ENCODE data around the gene WFS1. TPM values are rescaled to one million over a fixed set of nuclear protein-coding genes. Genes with fewer than 3 reads are reported as not detected.

Gene WFS1
- total RNA-seq, 1 donor from 2014 or later, result 91.8 TPM

DNA sequence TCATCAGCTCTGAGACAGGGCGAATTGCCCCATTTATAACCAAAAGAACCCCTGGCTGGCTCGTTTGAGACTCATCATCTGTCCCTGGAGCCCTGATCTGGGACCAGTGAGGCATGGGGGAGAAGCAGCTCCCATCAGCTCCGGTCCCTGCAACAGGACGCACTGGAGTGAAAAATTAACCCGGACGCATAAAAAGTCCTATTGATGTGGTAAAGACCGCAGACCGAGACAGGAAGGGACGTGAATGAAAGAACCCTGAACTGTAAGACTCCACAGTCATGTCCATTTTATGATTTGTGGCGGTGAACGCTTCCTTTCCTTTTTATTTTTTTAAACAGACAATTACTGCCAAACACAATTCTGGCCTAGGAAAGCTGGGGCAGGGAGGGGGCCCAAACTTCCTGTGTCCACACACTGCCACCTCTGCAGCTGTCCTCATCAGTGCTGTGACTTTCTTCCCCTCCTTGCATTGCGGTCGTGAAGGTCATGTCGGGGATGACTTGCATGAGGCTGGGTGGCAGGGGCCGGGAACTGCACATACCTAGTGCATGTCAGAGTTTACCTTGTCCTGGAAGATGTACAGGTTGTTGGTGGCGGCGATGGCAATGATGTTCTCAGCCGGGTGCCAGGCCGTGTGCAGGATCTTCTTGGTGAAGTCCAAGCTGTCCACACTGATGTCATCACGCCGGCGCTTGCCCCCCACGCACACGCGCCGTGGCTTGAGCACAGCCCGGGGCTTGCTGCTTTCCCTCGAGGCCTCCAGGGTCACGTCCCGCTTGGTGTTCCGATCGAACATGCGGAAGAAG is 53.3 kb downstream of the WFS1 start:
- Histone ChIP-seq H3K9me3 (no peaks in the 10 kb centered on the region), H3K27me3 (no peaks in the 10 kb centered on the region), H3K36me3 (peaks cover 0 to 9% of the 10 kb centered on the region in 2 donors), H3K27ac (no peak overlapping the region), H3K4me1 (peaks cover 15% of the 10 kb centered on the region), H3K4me3 (no peak overlapping the region)
- intact Hi-C loops (cut with DNase I), result loop anchor here (10.0 kb wide), 1 partner anchor 328 kb away; no protein-coding TSS in a partner anchor
- DNase-seq (ENCODE audit: extremely low spot score in 2 of 2), result no peak
- TF ChIP-seq, protein P1, sequence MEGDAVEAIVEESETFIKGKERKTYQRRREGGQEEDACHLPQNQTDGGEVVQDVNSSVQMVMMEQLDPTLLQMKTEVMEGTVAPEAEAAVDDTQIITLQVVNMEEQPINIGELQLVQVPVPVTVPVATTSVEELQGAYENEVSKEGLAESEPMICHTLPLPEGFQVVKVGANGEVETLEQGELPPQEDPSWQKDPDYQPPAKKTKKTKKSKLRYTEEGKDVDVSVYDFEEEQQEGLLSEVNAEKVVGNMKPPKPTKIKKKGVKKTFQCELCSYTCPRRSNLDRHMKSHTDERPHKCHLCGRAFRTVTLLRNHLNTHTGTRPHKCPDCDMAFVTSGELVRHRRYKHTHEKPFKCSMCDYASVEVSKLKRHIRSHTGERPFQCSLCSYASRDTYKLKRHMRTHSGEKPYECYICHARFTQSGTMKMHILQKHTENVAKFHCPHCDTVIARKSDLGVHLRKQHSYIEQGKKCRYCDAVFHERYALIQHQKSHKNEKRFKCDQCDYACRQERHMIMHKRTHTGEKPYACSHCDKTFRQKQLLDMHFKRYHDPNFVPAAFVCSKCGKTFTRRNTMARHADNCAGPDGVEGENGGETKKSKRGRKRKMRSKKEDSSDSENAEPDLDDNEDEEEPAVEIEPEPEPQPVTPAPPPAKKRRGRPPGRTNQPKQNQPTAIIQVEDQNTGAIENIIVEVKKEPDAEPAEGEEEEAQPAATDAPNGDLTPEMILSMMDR (IDR thresholded peaks at IDR 0.05), result no peak
- TF ChIP-seq POLR2AphosphoS5 (IDR thresholded peaks at IDR 0.05; ENCODE audit: insufficient read depth in 1 of 2, low read depth in 1 of 2) (no peak), POLR2A (IDR thresholded peaks at IDR 0.05) (no peak)

DNA sequence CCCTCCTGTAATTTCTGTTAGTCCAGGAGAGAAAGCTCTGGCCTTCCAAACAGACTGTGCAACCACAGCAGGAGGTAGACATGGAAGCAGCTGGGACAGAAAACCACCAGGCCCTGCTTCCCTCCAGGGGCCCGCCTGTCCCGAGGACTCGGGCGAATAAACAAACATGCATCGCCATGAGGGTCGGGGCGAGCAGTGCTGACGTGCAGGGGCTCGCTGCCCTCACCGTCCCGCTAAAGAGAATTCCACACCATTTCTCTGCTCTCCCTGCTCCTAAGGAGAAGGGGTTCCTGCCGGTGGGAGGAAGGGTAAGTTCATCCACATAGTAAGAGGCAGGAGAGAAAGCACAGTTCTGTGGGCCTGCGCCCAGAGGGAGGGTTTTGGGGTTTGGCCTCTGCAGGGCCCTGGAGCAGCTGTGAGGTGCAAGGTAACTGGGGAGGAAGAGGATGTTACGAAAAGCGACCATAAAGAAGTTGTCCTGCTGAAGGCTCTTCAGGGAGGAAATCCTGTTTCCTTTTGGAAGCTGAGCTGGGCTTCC is 54.9 kb downstream of the WFS1 start:
- TF ChIP-seq POLR2A (IDR thresholded peaks at IDR 0.05) (no peak), POLR2AphosphoS5 (IDR thresholded peaks at IDR 0.05; ENCODE audit: insufficient read depth in 1 of 2, low read depth in 1 of 2) (no peak)
- TF ChIP-seq, protein P1 (IDR thresholded peaks at IDR 0.05), result no peak
- H3K36me3 ChIP-seq, result peaks cover 0 to 9% of the 10 kb centered on the region in 2 donors
- intact Hi-C loops (cut with DNase I), result loop anchor here (10.0 kb wide), 1 partner anchor 330 kb away; no protein-coding TSS in a partner anchor

DNA sequence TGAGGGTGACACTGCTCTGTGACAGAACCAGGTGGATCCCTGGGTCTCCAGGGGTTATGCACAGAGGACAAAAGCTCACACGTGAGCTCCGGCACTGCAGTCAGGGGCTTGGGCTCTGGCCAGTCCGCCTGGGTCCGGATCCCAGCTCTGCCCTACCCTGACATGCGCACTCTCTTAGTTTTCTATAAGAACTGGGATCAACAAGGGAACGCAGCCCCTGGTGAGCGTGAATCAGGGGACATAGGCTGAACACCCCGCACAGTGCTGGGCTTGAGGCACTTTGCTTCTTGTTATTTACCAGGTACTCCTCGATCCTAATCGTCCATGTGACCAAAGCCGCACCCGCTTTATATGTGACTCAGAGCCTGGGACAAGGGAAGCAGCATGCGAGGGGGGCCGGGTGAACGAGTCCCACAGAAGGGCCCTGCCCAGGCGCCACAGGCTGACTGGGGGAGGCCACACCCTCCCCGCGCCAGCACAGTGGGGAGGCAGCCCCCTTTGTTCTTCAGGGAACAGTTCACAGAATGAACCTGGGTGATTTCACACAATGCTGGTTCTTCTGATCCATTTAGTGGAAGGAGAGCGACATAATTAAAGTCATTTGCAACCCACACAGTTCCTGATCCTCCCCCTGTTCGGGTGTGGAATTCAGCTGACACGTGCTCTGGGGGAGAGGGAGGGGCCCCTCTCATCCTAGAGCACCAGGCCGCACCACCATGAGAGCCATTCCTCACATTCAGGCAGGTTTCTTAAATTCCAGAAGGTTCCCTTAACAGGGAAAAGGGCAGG is 55.5 kb downstream of the WFS1 start:
- H3K9me3 ChIP-seq, result no peaks in the 10 kb centered on the region
- no peaks in the 10 kb centered on the region for H3K27me3 ChIP-seq
- peaks cover 15% of the 10 kb centered on the region for H3K4me1 ChIP-seq
- H3K36me3 ChIP-seq, result peaks cover 0 to 2% of the 10 kb centered on the region in 2 donors
- H3K27ac ChIP-seq, result peak overlapping the region; percentile 2
- intact Hi-C loops (cut with DNase I), result loop anchor here (10.0 kb wide), 1 partner anchor 330 kb away; no protein-coding TSS in a partner anchor
- H3K4me3 ChIP-seq, result no peak overlapping the region
- DNase-seq (ENCODE audit: extremely low spot score in 2 of 2), result no peak
- peak; percentile 32 to 80 for TF ChIP-seq POLR2AphosphoS5 (IDR thresholded peaks at IDR 0.05; ENCODE audit: insufficient read depth in 1 of 2, low read depth in 1 of 2)
- TF ChIP-seq, protein P1 (IDR thresholded peaks at IDR 0.05), result no peak

More for the DNA sequence above, 54.9 kb downstream of the WFS1 start:
- Histone ChIP-seq H3K27me3 (no peaks in the 10 kb centered on the region), H3K4me1 (peaks cover 15% of the 10 kb centered on the region), H3K27ac (no peak overlapping the region), H3K4me3 (no peak overlapping the region), H3K9me3 (no peaks in the 10 kb centered on the region)
- DNase-seq (ENCODE audit: extremely low spot score in 2 of 2), result no peak

DNA sequence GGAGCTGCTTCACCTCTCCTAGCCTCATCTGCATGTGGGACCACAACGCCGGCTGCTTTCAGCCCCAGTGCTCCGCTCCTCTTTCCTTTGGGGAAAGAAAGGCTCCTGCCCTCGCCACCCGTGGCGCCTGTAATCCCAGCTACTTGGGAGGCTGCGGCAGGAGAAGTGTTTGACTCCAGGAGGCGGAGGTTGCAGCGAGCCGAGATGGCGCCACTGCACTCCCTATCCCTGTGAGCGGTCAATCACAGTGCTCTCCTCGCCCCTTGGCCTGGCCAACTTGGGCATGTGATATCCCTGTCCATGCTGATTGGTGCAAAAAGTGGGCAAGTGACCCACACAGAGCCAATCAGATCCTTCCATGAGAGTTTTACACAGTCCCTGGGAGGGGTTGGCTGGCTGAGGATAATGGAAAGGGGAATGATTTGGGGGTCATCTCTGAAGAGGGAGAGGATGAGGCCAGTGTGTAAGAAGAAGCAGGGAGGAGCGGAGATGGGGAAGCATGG is 56.2 kb downstream of the WFS1 start:
- H3K36me3 ChIP-seq, result no peaks in the 10 kb centered on the region
- H3K27ac ChIP-seq, result peak overlapping the region; percentile 2
- no peaks in the 10 kb centered on the region for H3K9me3 ChIP-seq
- DNase-seq (ENCODE audit: extremely low spot score in 2 of 2), result no peak
- H3K27me3 ChIP-seq, result no peaks in the 10 kb centered on the region
- no peak overlapping the region for H3K4me3 ChIP-seq
- TF ChIP-seq POLR2AphosphoS5 (IDR thresholded peaks at IDR 0.05; ENCODE audit: insufficient read depth in 1 of 2, low read depth in 1 of 2) (no peak), POLR2A (IDR thresholded peaks at IDR 0.05) (no peak)
- TF ChIP-seq, protein P1 (IDR thresholded peaks at IDR 0.05), result no peak
- intact Hi-C loops (cut with DNase I), result loop anchor here (10.0 kb wide), 1 partner anchor 331 kb away; no protein-coding TSS in a partner anchor
- H3K4me1 ChIP-seq, result peaks cover 15% of the 10 kb centered on the region
